ENCODE data around the gene ISYNA1. TPM values are rescaled to one million over a fixed set of nuclear protein-coding genes. Genes with fewer than 3 reads are reported as not detected.

ISYNA1 gene
- total RNA-seq, 4 donors from 2014 or later = 5.1 to 29.1 (median 7.8) TPM

DNA sequence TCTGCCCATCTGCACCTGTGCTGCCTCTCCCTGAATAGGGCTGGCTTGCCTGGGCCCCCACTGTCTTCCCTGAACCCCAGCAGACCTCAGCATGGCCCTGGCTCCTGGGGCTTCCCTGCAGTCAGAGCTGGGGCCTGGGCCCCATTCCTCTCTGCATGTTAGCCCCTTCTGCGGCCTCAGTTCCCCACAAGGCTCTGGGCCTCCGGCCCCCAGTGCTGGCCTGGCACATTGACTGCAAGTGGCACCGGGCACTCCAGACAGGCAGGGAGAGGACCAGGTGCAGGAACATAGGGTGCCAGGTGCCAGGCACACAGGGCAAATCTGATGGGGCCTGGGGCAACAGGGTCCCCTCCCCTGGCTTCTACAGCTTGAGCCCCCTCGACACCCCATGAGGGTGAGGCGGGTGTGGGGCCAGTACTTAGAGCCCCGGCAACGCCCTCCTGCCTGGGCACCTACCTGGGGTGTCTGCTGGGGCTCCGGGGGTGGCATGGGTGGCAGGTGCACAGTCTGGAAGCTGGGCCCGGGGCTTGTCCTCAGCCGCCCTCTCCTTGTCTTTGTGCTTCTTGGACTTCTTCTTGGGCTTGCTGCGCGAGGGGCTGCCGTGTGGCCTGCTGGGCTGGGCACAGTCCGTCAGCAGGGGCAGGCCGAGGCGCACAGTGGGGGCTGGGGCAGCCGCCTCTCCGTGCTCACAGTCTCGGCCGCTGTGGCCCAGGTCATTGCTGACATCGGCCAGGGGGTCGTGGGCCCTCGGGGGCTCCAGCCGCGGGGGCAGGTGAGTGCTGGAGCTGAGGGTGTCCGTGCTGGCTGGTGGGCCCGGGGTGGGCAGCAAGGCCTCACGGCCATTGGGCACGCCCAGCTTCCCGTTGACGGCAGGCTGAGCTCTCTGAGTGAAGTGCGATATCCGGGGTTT is 12.3 kb upstream of the ISYNA1 start:
- intact Hi-C loops (cut with DNase I; ENCODE audit: low total_unique reads) (loop anchor here (2.0 to 5.0 kb wide), 2 partner anchors 139 to 397 kb away; partner anchors contain the start of gene REX1BD), in situ Hi-C loops (cut with MboI; ENCODE audit: low sequenced_read_pairs in 4 of 4) (loop anchor here (10.0 to 25.0 kb wide), 5 partner anchors 112 to 395 kb away; partner anchors contain the start of genes UBA52 (in 3 of the 4), UPF1 (in 2 of the 4), CRTC1 (in 1 of the 4) and KXD1 (in 1 of the 4))
- TF ChIP-seq POLR2A (IDR thresholded peaks at IDR 0.05) (no peak), CTCF (IDR thresholded peaks at IDR 0.05 in 4 of 5, conservative IDR thresholded peaks at IDR 0.05 in 1 of 5) (no peak)
- Histone ChIP-seq H3K9me3 (no peaks in the 10 kb centered on the region), H3K27ac (no peak overlapping the region), H3K4me1 (peaks cover 6 to 16% of the 10 kb centered on the region in 2 donors), H3K36me3 (peaks cover 0 to 61% of the 10 kb centered on the region in 2 donors), H3K27me3 (no peaks in the 10 kb centered on the region), H3K4me3 (no peak overlapping the region)
- no peak for ATAC-seq
- no peak for DNase-seq

- Histone ChIP-seq H3K36me3 (peaks cover 0 to 69% of the 10 kb centered on the region in 2 donors), H3K4me3 (no peak overlapping the region), H3K4me1 (peaks cover 6 to 16% of the 10 kb centered on the region in 2 donors), H3K9me3 (no peaks in the 10 kb centered on the region), H3K27me3 (no peaks in the 10 kb centered on the region), H3K27ac (no peak overlapping the region)
- TF ChIP-seq POLR2A (IDR thresholded peaks at IDR 0.05) (no peak), CTCF (IDR thresholded peaks at IDR 0.05 in 4 of 5, conservative IDR thresholded peaks at IDR 0.05 in 1 of 5) (no peak)
- intact Hi-C loops (cut with DNase I; ENCODE audit: low total_unique reads) = no loop called here
- no peak for DNase-seq
- in situ Hi-C loops (cut with MboI; ENCODE audit: low sequenced_read_pairs in 4 of 4) = no loop called here
- no peak for ATAC-seq
Observed at GRCh38 chr19:18449552-18449951, 11.6 kb upstream of the ISYNA1 start.

DNA sequence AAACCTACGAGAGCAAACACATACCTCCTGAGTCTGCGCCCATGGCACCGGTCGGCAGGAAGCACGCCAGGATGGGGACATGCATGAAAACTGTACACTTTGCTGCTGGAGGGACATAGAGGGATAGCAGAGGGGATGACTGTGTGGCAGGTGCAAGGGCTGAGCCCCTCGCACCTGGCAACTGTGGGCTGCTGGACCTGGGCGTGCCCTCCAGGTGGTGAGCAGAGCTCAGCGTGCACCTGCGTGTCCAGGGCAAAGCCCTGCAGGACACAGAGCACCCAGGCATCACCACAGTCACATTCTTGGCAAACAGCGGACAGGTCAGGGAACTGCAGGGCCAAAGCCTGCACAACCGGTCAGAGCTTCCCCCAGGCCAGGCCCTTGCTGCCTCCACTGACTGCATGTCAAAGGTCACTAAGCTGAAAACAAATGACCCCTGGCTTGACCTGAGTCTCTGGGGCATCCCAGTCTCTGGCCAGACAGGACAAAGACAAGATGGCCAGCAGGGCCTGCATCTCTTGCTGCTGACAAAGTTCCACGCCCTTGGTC is 9.0 kb upstream of the ISYNA1 start:
- no peaks in the 10 kb centered on the region for H3K9me3 ChIP-seq
- no peak for ATAC-seq
- DNase-seq = no peak
- TF ChIP-seq POLR2A (IDR thresholded peaks at IDR 0.05) (no peak), CTCF (IDR thresholded peaks at IDR 0.05 in 4 of 5, conservative IDR thresholded peaks at IDR 0.05 in 1 of 5) (no peak)
- no peak overlapping the region for H3K4me3 ChIP-seq
- intact Hi-C loops (cut with DNase I; ENCODE audit: low total_unique reads) = no loop called here
- no peak overlapping the region for H3K27ac ChIP-seq
- peaks cover 0 to 86% of the 10 kb centered on the region in 2 donors for H3K36me3 ChIP-seq
- in situ Hi-C loops (cut with MboI; ENCODE audit: low sequenced_read_pairs in 4 of 4) = no loop called here
- peaks cover 6 to 13% of the 10 kb centered on the region in 2 donors for H3K4me1 ChIP-seq
- H3K27me3 ChIP-seq = no peaks in the 10 kb centered on the region

- in situ Hi-C loops (cut with MboI; ENCODE audit: low sequenced_read_pairs in 4 of 4) (no loop called here), intact Hi-C loops (cut with DNase I; ENCODE audit: low total_unique reads) (no loop called here)
- DNase-seq (no peak), ATAC-seq (no peak)
- Histone ChIP-seq H3K4me3 (no peak overlapping the region), H3K9me3 (no peaks in the 10 kb centered on the region), H3K27me3 (no peaks in the 10 kb centered on the region), H3K27ac (no peak overlapping the region), H3K36me3 (peaks cover 0 to 81% of the 10 kb centered on the region in 2 donors), H3K4me1 (peaks cover 4 to 7% of the 10 kb centered on the region in 2 donors)
- no peak for TF ChIP-seq POLR2A (IDR thresholded peaks at IDR 0.05)
- no peak for TF ChIP-seq CTCF (IDR thresholded peaks at IDR 0.05 in 4 of 5, conservative IDR thresholded peaks at IDR 0.05 in 1 of 5)
Observed at GRCh38 chr19:18446145-18446810, 8.3 kb upstream of the ISYNA1 start.
